NCI-H2107 (cell line): Measurements from ENCODE around the gene GALNS.
"Not testable (repeated sequence)": the region's sequence is repeated elsewhere in the genome, so short reads cannot be mapped to it uniquely, and the experiment has no call there.

Source experiments
- DNase-seq: peaks from one replicate; lab custom pipeline; 2025; lab: John Stamatoyannopoulos, UW

GALNS gene

GRCh38 chr16:88889702-88890352 is 33.1 kb upstream of the GALNS start:
- not testable (repeated sequence) for DNase-seq

DNA sequence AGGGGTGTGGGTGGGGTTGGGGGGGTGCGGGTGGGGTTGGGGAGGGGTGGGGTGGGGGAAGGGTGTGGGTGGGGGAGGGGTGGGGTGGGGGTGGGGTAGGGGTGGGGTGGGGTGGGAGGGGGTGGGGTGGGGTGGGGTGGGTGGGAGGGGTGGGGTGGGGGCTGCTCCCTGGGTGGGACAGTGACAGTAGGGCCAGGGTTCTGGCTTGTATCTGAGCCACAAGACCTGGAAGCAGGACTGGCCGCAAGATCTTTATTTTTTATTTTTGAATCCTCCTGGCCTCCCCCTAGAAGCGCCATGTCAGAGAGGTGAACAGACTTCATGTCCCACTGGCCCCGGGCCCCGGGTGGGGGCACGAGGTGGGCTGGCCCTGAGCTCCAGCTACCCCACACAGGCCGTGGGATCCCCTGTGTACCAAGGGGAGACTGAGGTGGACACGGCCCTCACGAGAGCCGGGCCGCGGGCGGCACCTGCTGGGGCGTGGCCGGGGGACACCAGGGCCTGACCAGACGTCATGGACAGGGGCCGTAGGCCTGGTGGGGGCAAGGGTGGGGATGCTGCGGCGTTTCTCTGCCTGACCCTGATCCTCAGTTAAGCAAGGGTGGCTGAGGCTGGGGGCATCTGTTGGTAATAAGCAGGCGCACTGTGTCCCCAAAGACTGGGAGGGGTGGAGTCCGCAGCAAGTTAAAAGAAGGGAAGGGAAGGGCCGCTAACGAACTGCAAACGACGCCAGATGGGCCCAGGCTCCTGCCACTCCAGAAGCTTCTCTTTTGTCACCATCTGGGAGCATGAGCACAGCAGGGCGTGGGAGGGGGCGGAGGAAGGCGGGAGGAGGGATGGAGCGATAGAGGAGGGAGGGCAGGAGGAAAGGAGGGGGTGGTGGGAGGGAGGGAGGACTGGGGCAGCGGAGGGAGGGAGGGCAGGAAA is 32.0 kb upstream of the GALNS start:
- DNase-seq, result no peak

GRCh38 chr16:88888057-88888456 is 31.3 kb upstream of the GALNS start:
- no peak for DNase-seq

DNA sequence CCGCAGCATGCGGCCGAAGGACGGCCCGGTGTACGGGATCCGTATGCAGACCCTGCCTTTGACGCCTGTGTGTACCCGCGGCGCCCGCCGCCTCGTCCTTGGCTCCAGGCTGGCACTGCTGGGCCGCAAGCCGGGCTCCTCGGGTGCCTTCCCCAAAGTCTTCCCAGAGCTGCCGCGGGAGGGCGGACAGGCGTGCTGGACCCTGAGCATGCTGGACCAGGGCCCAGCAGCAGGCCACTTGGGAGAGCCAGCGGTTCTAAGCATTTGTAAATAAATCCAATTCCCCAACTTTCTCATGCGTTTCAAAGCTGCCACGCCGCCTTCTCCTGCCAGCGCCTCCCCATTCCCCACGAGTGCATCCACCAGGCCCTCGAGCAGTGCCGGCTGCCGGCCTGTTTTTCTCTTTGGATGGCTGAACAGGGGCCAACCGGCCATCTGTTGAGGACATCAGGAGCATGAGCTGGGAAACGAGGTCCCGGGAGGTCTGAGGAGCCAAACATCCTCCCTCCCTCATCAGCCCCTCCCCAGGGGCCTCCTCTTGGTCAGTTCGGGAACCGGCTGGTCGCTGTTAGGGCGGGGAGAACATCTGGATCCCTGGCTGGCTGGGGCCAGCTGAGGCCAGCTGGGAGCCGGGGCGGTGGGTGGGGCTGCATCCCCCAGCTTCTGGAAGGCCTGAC is 30.2 kb upstream of the GALNS start:
- DNase-seq, result no peak

- DNase-seq, result no peak
These were observed 29.7 kb upstream of the GALNS start for GRCh38 chr16:88886420-88886844.

DNA sequence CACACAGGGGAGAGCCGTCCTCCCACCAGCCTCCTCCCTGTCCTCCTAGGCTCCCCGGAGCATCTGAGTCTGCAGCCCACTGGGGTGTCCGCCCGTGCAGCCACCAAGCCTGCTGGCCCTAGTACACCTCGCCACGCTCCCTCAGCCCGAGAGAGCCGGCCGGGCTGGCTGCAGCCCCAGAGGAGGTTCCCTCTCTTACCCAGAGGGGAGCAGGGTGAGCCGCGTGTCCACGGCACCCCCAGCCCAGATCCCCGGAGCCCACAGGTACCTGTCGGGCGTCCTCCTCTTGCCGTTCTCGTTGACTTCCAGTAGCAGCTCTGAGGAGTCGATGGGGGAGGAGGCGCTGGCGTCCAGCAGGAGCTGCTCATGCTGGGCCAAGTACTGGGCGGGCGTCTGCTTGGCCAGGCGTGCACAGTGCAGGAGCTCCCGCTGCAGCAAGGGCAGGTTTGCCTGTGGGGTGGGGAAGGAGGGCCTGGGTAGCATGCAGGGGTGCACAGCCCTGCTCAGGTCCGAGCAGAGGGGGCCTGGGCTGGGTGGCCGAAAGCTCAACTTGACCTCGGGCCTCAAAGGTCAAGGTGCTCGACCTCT is 29.0 kb upstream of the GALNS start:
- no peak for DNase-seq

- DNase-seq, result no peak
These were observed 28.0 kb upstream of the GALNS start for GRCh38 chr16:88884569-88885271.

GRCh38 chr16:88883946-88884345 is 27.2 kb upstream of the GALNS start:
- DNase-seq, result no peak

DNA sequence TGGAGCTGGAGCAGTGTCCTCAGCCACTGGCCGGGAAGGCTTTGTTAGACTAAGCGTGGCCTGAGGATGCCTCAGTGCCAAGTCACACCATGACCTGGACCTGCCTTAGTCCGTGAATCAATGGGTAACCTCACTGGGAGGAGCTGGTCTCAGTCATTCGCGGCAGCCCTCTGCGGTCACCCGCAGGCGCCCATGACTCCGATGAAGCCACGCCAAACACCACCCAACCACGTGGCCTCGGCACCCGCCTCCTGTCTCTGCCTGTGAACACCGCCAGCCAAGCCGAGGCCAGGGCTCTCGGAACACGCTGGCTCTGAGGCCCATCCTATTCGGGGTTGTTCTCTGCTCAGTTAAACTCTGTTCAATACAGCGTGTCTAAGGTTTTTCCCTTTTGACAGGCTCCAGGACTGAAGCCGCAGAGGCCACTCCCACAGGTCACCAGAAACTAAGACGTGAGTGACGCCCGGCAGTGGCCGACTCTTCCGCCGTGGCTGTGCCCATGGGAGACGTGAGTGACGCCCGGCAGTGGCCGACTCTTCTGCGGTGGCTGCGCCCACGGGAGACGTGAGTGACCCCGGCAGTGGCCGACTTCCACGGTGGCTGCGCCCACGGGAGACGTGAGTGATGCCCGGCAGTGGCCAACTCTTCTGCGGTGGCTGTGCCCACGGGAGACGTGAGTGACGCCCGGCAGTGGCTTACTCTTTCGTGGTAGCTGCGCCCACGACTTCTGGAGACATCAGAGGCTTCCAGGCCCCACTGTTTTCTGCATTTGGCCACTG is 26.6 kb upstream of the GALNS start:
- DNase-seq, result no peak

- DNase-seq, result no peak
These were observed 25.7 kb upstream of the GALNS start for GRCh38 chr16:88882358-88883030.

DNA sequence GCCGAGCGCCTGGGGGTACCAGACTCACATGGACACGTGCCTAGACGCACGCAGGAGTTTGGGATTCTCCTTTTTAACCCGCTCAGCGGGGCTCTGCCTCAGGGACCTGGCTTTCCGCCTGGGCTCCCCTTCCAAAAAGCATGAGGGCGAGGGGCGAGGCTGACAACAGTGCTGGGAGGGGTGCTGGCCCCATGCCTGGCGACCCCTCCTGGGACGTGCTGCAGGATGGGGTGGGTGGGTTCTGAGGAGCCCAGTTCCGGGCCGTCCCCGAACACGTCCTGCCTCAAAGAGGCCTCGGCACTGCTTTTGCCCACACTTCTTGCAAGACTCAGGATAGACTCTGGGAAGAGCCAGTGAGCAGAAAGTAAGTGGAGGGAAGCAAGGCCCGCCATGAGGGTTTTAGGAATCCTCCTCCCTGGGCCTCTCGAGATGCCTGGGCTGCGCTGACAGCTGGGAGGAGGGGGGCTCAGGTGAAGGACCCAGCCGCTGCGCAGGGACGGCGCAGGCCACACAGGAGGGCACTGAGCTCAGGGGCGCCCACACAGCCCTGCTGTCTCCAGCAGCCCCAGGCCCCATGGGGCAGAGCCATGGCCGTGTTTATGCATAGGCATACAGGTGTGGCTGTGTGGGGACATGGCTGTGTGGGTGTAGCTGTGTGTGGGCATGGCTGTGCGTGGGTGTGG is 25.1 kb upstream of the GALNS start:
- DNase-seq, result no peak

DNA sequence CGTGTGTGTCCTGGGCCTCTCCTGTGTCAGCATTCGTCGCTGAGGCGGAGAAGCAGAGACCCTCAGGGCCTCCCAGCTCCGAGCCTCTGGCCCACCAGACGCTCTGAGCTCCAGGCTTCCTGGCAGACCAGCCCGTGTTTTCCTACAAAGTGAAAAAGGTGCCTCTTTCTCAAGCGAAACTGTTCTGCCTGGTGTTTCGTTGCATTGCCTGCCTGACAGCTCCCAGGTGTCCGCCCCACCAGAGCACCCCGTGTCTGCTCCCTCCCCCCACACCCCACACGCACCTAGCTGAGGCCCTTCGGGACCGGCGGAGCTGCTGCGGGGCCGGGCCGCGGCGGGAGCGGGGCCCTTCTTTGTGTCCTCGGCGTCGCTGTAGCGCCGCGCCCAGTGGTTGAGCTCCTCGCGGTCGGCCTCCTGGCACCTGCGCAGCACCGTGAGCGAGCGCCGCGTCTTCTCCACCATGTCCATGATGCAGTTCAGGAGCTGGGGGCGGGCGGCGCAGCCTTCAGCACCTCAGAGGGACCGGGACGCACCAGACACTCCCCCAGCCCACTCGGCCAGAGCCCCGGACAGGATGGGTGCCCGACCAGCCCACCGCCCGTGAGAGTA is 24.4 kb upstream of the GALNS start:
- DNase-seq, result no peak

GRCh38 chr16:88880226-88881006 is 23.7 kb upstream of the GALNS start:
- no peak for DNase-seq

GRCh38 chr16:88879788-88880055 is 23.0 kb upstream of the GALNS start:
- DNase-seq, result no peak

DNA sequence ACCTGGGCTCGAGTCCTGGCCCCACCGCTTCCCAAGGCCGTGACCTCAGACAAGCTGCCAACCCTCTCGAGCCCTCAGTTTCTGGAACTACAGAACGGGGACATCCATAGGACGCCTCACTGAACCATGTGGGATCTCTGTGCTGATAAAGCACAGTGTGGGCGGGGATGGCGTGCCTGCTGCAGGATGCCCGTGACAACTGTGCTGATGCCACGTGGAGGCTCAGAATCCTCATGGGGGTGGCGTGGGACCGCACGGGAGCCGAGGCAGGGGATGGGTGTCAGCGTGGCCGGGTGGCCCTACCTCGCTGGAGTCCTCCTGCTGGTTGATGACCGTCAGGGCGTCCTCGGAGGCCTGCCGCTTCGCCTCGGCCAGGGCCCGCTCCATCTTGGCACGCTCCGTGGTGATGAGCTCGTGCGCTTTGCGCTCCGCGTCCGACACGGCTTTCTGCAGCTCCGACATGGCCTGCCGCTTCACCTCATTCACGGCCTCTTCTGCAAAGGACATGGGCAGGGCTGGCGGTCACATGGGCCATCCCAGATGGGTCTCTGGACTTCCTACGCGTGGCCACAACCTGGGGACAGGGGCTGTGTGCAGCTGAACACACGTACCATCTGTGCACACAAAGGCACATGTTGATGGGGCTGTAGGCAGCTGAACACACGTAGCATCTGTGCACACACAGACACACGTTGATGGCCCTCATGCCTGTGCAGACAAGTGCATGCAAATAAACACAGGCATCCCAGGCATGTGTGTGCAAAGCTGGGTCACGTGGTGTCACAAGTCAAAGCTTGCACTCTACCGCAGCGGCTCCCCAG is 22.4 kb upstream of the GALNS start:
- DNase-seq, result no peak

DNA sequence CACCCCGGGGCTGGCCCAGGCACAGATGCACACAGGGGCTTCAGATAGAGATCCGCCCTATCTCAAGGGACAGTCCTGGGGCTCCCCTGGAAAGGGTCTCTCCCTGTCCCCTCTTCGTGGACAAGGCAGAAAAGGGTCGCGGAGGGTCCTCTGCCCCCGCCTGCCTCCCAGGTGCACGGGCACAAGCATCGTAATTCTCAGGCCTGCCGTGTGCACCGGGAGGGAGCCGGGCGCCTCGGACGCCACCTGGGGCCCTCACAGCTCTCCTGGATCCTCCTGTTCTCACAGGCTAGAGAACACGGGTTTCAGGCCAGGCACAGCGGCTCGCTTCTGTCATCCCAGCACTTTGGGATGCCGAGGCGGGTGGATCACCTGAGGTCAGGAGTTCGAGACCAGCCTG is 21.6 kb upstream of the GALNS start:
- no peak for DNase-seq

DNA sequence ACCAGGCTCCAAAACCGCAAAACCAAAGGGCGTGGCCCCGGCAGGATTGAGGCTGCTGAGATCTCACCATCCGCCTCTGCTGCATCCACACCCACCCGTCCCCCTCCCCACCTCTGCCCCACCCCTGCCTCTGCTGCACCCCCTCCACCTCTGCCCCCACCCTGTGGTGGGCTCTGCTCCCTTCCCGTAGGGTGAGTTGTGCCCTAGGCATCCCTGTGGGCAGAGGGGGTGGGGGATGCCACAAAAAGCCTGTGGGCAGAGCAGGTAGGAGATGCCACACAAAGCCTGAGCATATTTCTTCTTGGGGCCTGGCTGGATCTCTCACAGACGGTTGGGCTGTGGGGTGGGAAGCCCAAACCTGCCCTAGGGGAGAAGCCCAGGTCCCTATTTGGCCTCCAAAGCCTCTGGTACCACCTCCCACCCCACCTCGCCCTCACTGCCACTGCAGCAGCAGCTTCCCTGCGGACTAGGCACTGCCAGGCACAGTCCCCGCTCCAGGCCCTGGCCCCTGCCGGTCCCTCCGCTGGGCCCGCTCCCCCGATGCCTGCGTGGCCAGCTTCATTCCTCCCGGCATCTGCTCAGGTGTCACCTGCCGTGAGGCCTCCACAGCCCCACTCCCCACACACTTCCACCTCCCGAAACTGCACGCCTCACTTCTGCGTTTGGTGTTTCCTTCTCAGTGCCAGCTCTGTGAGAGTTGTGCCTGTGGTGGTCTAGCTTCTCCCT is 21.0 kb upstream of the GALNS start:
- no peak for DNase-seq
